ENCODE measurements around the gene COPB1.

Gene COPB1

GRCh38 chr11:14503023-14503422, 3.4 kb upstream of the COPB1 start:
- no peak for DNase-seq

- no peak for DNase-seq
Measured at GRCh38 chr11:14502039-14502438, 2.4 kb upstream of the COPB1 start.

GRCh38 chr11:14500181-14500651, 605 bp upstream of the COPB1 start:
- DNase-seq = no peak

GRCh38 chr11:14499178-14499559, 442 bp downstream of the COPB1 start:
- DNase-seq = no peak

- no peak for DNase-seq
Measured at GRCh38 chr11:14480716-14481115, 18.9 kb downstream of the COPB1 start.

GRCh38 chr11:14471127-14471526, 28.5 kb downstream of the COPB1 start:
- DNase-seq = no peak

GRCh38 chr11:14463623-14464022, 36.0 kb downstream of the COPB1 start:
- DNase-seq = no peak

- no peak for DNase-seq
Measured at GRCh38 chr11:14460147-14460546, 39.5 kb downstream of the COPB1 start.

- DNase-seq = no peak
Measured at GRCh38 chr11:14458377-14458776, 41.2 kb downstream of the COPB1 start.

DNA sequence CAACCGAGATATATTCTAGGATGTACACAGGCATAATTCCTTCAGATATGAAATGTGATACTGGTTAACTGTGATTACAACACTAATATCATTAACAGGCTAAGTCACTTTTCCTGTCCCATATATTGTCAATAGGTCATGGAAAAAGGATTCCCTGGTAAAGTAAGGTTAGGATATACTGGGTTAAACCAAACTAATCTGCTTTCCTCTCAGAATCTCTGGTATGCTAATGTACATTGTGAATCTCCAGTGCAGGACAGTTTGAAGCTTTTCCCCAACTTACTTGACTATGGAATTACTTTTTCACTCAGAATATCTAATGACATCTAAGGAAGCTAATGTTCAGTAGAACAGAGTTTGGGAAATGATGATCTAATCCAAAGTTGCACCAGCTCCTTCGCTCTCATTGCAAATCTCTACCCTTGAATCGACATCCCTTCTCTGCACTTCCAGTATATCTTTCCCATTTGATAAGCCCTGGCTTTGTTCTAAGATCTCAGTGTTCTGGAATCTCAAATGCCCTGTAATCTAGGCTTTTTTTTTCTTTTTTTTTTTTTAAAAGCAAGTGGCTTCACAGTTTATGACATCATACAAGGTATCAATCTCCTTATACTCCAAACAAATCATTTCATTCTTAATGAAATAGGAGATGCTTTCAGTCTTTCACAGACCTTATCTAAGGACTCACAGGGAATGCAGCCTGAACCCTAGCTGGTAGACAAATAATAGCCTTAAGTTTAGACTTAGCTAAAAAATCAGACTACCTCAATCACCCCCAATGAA, 43.8 kb downstream of the COPB1 start:
- DNase-seq = no peak

GRCh38 chr11:14454861-14455632, 44.6 kb downstream of the COPB1 start:
- DNase-seq = no peak

DNA sequence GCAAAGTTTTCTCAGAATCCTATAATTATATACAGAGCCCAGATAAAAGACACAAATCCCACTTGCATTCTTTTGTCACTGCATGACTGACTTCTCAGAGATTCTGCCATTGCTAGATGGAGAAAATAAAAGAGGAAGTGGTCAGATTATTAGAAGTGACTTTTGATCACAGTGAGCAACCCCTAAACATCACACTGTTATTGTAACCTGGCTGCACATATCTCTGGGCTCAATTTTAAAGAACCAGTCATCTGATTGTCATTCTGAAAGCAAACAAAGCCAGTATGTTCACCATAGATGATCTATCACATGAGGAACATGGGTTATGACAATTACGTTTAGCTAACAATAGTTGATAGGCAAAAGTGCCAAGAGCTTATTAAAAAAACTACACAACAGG, 47.8 kb downstream of the COPB1 start:
- DNase-seq = no peak

GRCh38 chr11:14449302-14449714, 50.3 kb downstream of the COPB1 start:
- DNase-seq = no peak

DNA sequence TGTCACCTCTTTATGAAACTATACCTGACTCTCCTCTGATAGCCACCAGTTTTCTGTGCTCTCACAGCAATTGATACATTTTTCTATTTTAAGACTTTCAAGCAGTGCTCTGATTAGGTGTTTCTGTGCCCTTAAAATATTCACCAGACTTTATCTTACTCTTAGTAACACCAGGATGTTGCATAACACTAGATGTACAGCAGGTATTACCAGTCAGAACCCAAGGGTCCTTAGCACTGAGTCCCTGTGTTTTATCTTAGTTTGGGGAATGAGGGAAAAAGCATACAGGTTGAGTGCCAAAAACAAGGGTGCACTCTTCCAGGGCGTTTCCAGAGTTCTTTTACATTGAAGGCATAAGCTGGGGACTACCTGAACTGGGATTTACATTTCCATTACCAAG, 51.4 kb downstream of the COPB1 start:
- DNase-seq = no peak

DNA sequence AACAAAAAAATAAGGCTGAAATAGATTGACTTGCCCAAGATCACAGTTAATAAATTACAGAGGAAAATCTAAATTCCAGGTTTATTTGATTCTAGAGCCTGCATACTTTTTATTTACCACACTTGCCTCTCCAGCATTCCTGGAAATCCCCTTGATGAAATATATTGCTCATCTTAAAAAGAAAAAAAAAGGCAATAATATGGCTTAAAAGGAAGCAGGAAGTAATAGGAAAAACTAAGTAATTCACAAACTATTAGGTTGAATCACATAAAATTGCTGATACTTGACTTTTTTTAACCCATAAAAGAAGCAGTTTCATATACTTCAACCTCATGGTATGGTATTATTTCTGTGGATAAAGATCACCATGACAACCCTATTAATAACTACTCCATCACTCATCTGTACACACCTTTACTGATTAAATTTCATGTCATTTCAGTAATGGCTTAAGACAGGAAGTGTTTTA, 52.9 kb downstream of the COPB1 start:
- DNase-seq = no peak

GRCh38 chr11:14445542-14446530, 53.8 kb downstream of the COPB1 start:
- DNase-seq = no peak

DNA sequence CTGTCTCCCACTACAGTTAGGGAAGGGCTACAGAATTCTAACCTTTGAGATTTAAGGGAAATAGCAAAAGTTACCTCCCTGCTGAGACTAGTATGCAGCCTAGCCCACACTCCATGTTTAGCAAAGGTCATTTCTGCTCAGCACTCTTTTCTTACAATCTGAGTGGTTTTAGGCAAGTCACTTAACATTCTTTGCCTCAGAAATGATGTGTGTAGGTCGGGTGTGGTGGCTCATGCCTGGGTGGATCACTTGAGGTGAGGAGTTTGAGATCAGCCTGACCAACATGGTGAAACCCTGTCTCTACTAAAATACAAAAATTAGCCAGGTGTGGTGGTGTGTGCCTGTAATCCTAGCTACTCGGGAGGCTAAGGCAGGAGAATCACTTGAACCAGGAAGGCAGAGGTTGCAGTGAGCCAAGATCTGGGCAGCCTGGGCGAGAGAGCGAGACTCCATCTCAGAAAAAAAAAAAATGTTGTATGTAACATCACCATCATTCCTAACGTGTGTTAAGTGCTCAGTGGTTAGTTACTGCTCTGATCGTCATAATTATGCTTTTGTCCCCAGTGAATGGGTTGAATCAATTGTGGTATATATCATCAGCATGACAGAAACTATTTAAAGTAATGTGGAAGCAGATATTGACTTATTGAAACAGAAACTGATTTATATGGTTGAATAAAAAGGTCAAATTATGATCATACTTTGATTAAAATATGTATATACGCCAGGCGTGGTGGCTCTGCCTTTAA, 55.0 kb downstream of the COPB1 start:
- no peak for DNase-seq

DNA sequence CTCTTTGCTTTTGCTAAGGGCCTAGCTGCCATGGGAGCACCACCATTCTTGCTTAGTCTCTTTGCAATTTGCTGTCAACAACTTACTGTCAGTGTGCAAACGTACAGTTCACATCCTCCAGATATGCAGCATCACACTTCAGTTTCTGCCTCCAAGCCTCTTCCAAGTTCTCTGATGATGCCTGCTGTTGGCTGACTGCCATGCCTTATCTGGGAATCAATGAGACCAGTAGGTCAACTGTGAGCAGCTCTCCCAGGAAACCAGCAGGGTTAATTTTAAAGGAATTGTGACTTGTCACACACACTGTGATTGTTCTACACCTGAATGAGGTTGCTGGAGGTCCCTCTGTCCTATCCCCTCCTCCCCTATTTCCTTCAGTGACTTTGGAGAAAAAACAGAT, 56.0 kb downstream of the COPB1 start:
- DNase-seq = no peak

DNA sequence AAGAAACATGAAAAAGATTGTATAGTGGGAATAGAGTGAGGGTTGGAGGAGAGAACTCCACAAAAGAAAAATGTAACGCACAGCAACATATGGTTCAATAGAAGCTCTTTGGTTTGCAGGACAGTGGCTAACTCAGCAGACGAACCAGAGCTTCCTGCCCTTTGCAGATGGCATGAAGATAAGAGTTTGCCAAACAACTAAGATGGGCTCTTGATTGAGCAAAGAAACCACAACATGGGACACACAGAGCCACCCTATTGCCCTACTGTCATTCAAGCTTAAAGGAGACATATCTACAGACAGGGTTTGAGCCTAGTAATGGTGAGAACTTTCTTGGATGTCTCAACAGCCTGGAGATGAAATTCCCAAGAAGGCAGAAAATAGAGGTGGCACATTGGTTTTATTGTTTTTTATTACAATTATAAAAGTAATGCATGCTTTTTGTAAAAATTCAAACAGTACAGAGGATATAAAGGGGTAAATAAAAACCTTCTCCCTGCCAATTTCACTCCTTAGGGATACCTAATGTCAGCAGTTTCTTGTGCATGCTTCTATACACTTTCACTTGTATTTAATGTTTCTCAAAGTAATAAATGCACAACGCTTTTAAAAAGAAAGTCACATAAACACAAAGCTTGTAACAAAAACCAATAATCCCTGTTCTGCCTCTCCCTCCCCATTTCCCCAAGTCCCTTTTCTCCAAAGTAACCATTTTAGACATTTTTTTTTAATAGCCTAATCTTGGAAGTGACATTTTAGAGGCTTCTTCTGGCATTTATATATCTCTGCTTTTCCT, 63.7 kb downstream of the COPB1 start:
- DNase-seq = no peak

- no peak for DNase-seq
Measured at GRCh38 chr11:14425621-14426020, 74.0 kb downstream of the COPB1 start.

GRCh38 chr11:14424096-14424495, 75.5 kb downstream of the COPB1 start:
- DNase-seq = no peak
